Mesenchymal stem cell (in vitro differentiated cells and primary cell): ENCODE data around the gene MSX1.

Experiments used
- DNase-seq: peaks from one replicate; pipeline ENCODE4 v3.0.0-alpha.2; 2013
- H2AFZ ChIP-seq: one replicate; pipeline ENCODE4 v1.6.1; 2013; ENCODE audit warnings: low read depth, mild to moderate bottlenecking, control low read depth, inconsistent platforms, low read length, moderate library complexity
- H2AK5ac ChIP-seq: 2 replicates; pipeline ENCODE4 v1.6.1; 2013; ENCODE audit warnings: low read length, moderate library complexity, mild to moderate bottlenecking, inconsistent platforms; ENCODE audit not compliant: severe bottlenecking
- H2BK120ac ChIP-seq: one replicate; pipeline ENCODE4 v1.6.1; 2013; ENCODE audit warnings: low read depth, mild to moderate bottlenecking, inconsistent platforms, low read length, moderate library complexity
- H2BK12ac ChIP-seq, 2 experiments: one replicate each; pipeline ENCODE4 v1.6.1; 2013; ENCODE audit warnings: inconsistent platforms in 2 of 2, low read length in 2 of 2, mild to moderate bottlenecking in 2 of 2, moderate library complexity in 2 of 2, control low read depth in 1 of 2
- H2BK15ac ChIP-seq: one replicate; pipeline ENCODE4 v1.6.1; 2013; ENCODE audit warnings: mild to moderate bottlenecking, low read depth, inconsistent platforms; ENCODE audit not compliant: poor library complexity, severe bottlenecking
- H2BK5ac ChIP-seq: 2 replicates; pipeline ENCODE4 v1.6.1; 2013; ENCODE audit warnings: low read depth, mild to moderate bottlenecking, low read length, control low read depth, inconsistent platforms; ENCODE audit not compliant: poor library complexity, severe bottlenecking
- H3K14ac ChIP-seq, 2 experiments: one replicate each; pipeline ENCODE4 v1.6.1; 2013; ENCODE audit warnings: inconsistent platforms in 2 of 2, low read length in 2 of 2, control low read depth in 1 of 2, mild to moderate bottlenecking in 1 of 2, moderate library complexity in 1 of 2
- H3K18ac ChIP-seq, 2 experiments: one replicate each; pipeline ENCODE4 v1.6.1; 2013; ENCODE audit warnings: inconsistent platforms in 2 of 2, low read length in 2 of 2, control low read depth in 1 of 2, low read depth in 1 of 2, mild to moderate bottlenecking in 1 of 2
- H3K23ac ChIP-seq, 2 experiments: one replicate each; pipeline ENCODE4 v1.6.1; 2013; ENCODE audit warnings: inconsistent platforms in 2 of 2, low read length in 2 of 2, mild to moderate bottlenecking in 2 of 2, moderate library complexity in 2 of 2, control low read depth in 1 of 2
- H3K27ac ChIP-seq: 2 replicates; pipeline ENCODE4 v1.5.1; 2013; ENCODE audit warnings: mild to moderate bottlenecking, moderate library complexity, low read length, control low read depth, inconsistent platforms; ENCODE audit not compliant: poor library complexity, severe bottlenecking
- H3K27me3 ChIP-seq, 2 experiments: 2 replicates each; pipeline versions ENCODE4 v1.6.1 to v1.7.0; 2013; ENCODE audit warnings: low read length in 2 of 2, mild to moderate bottlenecking in 2 of 2, moderate library complexity in 2 of 2, control low read depth in 1 of 2, inconsistent platforms in 1 of 2; ENCODE audit not compliant: control insufficient read depth in 1 of 2, insufficient read depth in 1 of 2
- H3K36me3 ChIP-seq, 2 experiments: 2 replicates each; pipeline versions ENCODE4 v1.6.1 to v1.7.0; 2013; ENCODE audit warnings: low read length in 2 of 2, control low read depth in 1 of 2, inconsistent platforms in 1 of 2, low read depth in 1 of 2, mild to moderate bottlenecking in 1 of 2; ENCODE audit not compliant: insufficient read depth in 2 of 2, control insufficient read depth in 1 of 2
- H3K4ac ChIP-seq, 2 experiments: one replicate each; pipeline ENCODE4 v1.6.1; 2013; ENCODE audit warnings: inconsistent platforms in 2 of 2, low read length in 2 of 2, mild to moderate bottlenecking in 2 of 2, moderate library complexity in 2 of 2, control low read depth in 1 of 2, low read depth in 1 of 2
- H3K4me1 ChIP-seq: 2 replicates; pipeline ENCODE4 v1.6.1; 2013; ENCODE audit warnings: low read depth, low read length, control low read depth; ENCODE audit not compliant: control insufficient read depth, insufficient read depth
- H3K4me2 ChIP-seq: 2 replicates; pipeline ENCODE4 v1.6.1; 2013; ENCODE audit warnings: low read length, mild to moderate bottlenecking, inconsistent platforms; ENCODE audit not compliant: poor library complexity, severe bottlenecking
- H3K4me3 ChIP-seq, 2 experiments: 2 replicates each; pipeline versions ENCODE4 v1.5.1 to v1.7.0; 2013; ENCODE audit warnings: low read length in 2 of 2, mild to moderate bottlenecking in 2 of 2, control low read depth in 1 of 2, low read depth in 1 of 2; ENCODE audit not compliant: insufficient read depth in 1 of 2
- H3K79me1 ChIP-seq: replicated peaks from 2 replicates; pipeline ENCODE4 v1.6.1; 2013; ENCODE audit warnings: mild to moderate bottlenecking, control low read depth, low read length, inconsistent platforms; ENCODE audit not compliant: poor library complexity, severe bottlenecking
- H3K9ac ChIP-seq: 2 replicates; pipeline ENCODE4 v1.7.0; 2013; ENCODE audit warnings: mild to moderate bottlenecking, low read length, moderate library complexity
- H3K9me3 ChIP-seq: 2 replicates; pipeline ENCODE4 v1.7.0; 2013; ENCODE audit warnings: mild to moderate bottlenecking, low read length; ENCODE audit not compliant: control insufficient read depth
- H4K8ac ChIP-seq: one replicate; pipeline ENCODE4 v1.6.1; 2013; ENCODE audit warnings: inconsistent platforms, mild to moderate bottlenecking, low read length, moderate library complexity
- H4K91ac ChIP-seq: one replicate; pipeline ENCODE4 v1.6.1; 2013; ENCODE audit warnings: mild to moderate bottlenecking, low read length, inconsistent platforms
- WGBS: methylation state at CpG from one replicate; pipeline ENCODE4 v1.1.7; 2013; ENCODE audit warnings: mixed read lengths; 5-methylcytosine and 5-hydroxymethylcytosine counted together

MSX1 gene

GRCh38 chr4:4864940-4865704 is 5.7 kb downstream of the MSX1 start:
- H3K18ac ChIP-seq, result no peak overlapping the region

GRCh38 chr4:4865705-4866123 is 6.2 kb downstream of the MSX1 start:
- no peak for DNase-seq
- H3K9ac ChIP-seq, result peak overlapping the region; percentile 38
- H4K91ac ChIP-seq, result no peak overlapping the region
- H3K4me3 ChIP-seq, result peak overlapping the region in 1 of 2 experiments; percentile 70
- H4K8ac ChIP-seq, result peak overlapping the region; percentile 35
- H3K23ac ChIP-seq, result peak overlapping the region in 1 of 2 experiments; percentile 42
- no peak overlapping the region for H2BK12ac ChIP-seq
- H3K36me3 ChIP-seq, result peaks cover 13 to 32% of the 10 kb centered on the region in 2 experiments
- H2AK5ac ChIP-seq, result no peak overlapping the region
- no peak overlapping the region for H3K18ac ChIP-seq
- whole genome bisulfite sequencing, result 2% methylated on average over 36 of the region's 36 CpGs
- peak overlapping the region; percentile 31 for H2AFZ ChIP-seq
- peaks cover 28% of the 10 kb centered on the region for H3K4me1 ChIP-seq
- H3K9me3 ChIP-seq, result no peaks in the 10 kb centered on the region
- peak overlapping the region; percentile 77 for H3K4me2 ChIP-seq
- no peak overlapping the region for H3K4ac ChIP-seq
- peaks cover 1% of the 10 kb centered on the region for H3K79me1 ChIP-seq
- H2BK120ac ChIP-seq, result peak overlapping the region; percentile 3
- peak overlapping the region in 1 of 2 experiments; percentile 26 for H3K14ac ChIP-seq
- no peak overlapping the region for H3K27ac ChIP-seq
- H2BK15ac ChIP-seq, result no peak overlapping the region
- H2BK5ac ChIP-seq, result no peak overlapping the region
- H3K27me3 ChIP-seq, result peaks cover 43 to 96% of the 10 kb centered on the region in 2 experiments

More at GRCh38 chr4:4864940-4865704, 5.7 kb downstream of the MSX1 start:
- Histone ChIP-seq H3K4me1 (peaks cover 32% of the 10 kb centered on the region), H4K8ac (no peak overlapping the region), H3K14ac (no peak overlapping the region), H3K23ac (peak overlapping the region in 1 of 2 experiments; percentile 42), H4K91ac (no peak overlapping the region), H3K27me3 (peaks cover 37 to 96% of the 10 kb centered on the region in 2 experiments), H2BK120ac (no peak overlapping the region), H2BK15ac (no peak overlapping the region), H3K36me3 (peaks cover 13 to 32% of the 10 kb centered on the region in 2 experiments), H3K4me2 (no peak overlapping the region), H3K9ac (peak overlapping the region; percentile 38), H3K79me1 (peaks cover 1% of the 10 kb centered on the region), H3K4me3 (peak overlapping the region in 1 of 2 experiments; percentile 70), H3K9me3 (no peaks in the 10 kb centered on the region), H2BK5ac (no peak overlapping the region), H2AK5ac (no peak overlapping the region), H2AFZ (no peak overlapping the region), H3K27ac (no peak overlapping the region), H2BK12ac (no peak overlapping the region), H3K4ac (no peak overlapping the region)
- WGBS, result 5% methylated on average over 43 of the region's 43 CpGs
- DNase-seq, result no peak

GRCh38 chr4:4866124-4866865 is 6.8 kb downstream of the MSX1 start:
- Histone ChIP-seq H3K27me3 (peaks cover 49 to 96% of the 10 kb centered on the region in 2 experiments), H2BK15ac (no peak overlapping the region), H3K23ac (peak overlapping the region in 1 of 2 experiments; percentile 23), H3K4me1 (peaks cover 23% of the 10 kb centered on the region), H2AK5ac (no peak overlapping the region), H3K9me3 (no peaks in the 10 kb centered on the region), H3K4ac (no peak overlapping the region), H3K27ac (no peak overlapping the region), H4K8ac (peak overlapping the region; percentile 35), H3K9ac (peak overlapping the region; percentile 38), H3K18ac (no peak overlapping the region), H3K79me1 (peaks cover 1% of the 10 kb centered on the region), H3K4me3 (peak overlapping the region; percentile 8 to 70), H3K4me2 (peak overlapping the region; percentile 77), H3K36me3 (peaks cover 13 to 32% of the 10 kb centered on the region in 2 experiments), H2BK12ac (no peak overlapping the region), H3K14ac (no peak overlapping the region), H2AFZ (peak overlapping the region; percentile 31), H2BK120ac (peak overlapping the region; percentile 3), H4K91ac (no peak overlapping the region), H2BK5ac (no peak overlapping the region)
- WGBS, result 3% methylated on average over 44 of the region's 44 CpGs
- DNase-seq, result peak; percentile 26

GRCh38 chr4:4866866-4867374 is 7.5 kb downstream of the MSX1 start:
- peak overlapping the region in 1 of 2 experiments; percentile 23 for H3K23ac ChIP-seq
- no peak overlapping the region for H2AK5ac ChIP-seq
- peaks cover 1% of the 10 kb centered on the region for H3K79me1 ChIP-seq
- no peak overlapping the region for H2BK120ac ChIP-seq
- H3K4me1 ChIP-seq, result peaks cover 21% of the 10 kb centered on the region
- no peak overlapping the region for H2AFZ ChIP-seq
- H3K4me3 ChIP-seq, result peak overlapping the region; percentile 8 to 70
- no peak overlapping the region for H2BK15ac ChIP-seq
- H4K91ac ChIP-seq, result no peak overlapping the region
- H4K8ac ChIP-seq, result no peak overlapping the region
- peaks cover 55 to 96% of the 10 kb centered on the region in 2 experiments for H3K27me3 ChIP-seq
- H3K36me3 ChIP-seq, result peaks cover 10 to 28% of the 10 kb centered on the region in 2 experiments
- 5% methylated on average over 41 of the region's 41 CpGs for WGBS
- H3K27ac ChIP-seq, result no peak overlapping the region
- no peak overlapping the region for H2BK5ac ChIP-seq
- no peak overlapping the region for H3K18ac ChIP-seq
- H3K4me2 ChIP-seq, result peak overlapping the region; percentile 77
- DNase-seq, result peak; percentile 14
- no peak overlapping the region for H3K14ac ChIP-seq
- no peak overlapping the region for H2BK12ac ChIP-seq
- no peaks in the 10 kb centered on the region for H3K9me3 ChIP-seq
- no peak overlapping the region for H3K4ac ChIP-seq
- H3K9ac ChIP-seq, result no peak overlapping the region
